GM12892 (cell line): ENCODE measurements around the gene WNT3.

ENCODE experiments used
- POLR2A ChIP-seq: IDR thresholded peaks from 2 replicates; pipeline ENCODE4 v1.6.1; 2011; ENCODE audit warnings: low read depth, low read length, control low read depth
- POLR2AphosphoS5 ChIP-seq: IDR thresholded peaks from 2 replicates; pipeline ENCODE4 v1.6.1; 2011; ENCODE audit warnings: low read depth, low read length, control low read depth
- TAF1 ChIP-seq: IDR thresholded peaks from 2 replicates; pipeline ENCODE4 v1.6.1; 2011; ENCODE audit warnings: low read depth, mild to moderate bottlenecking, control low read depth, low read length, borderline replicate concordance

DNA sequence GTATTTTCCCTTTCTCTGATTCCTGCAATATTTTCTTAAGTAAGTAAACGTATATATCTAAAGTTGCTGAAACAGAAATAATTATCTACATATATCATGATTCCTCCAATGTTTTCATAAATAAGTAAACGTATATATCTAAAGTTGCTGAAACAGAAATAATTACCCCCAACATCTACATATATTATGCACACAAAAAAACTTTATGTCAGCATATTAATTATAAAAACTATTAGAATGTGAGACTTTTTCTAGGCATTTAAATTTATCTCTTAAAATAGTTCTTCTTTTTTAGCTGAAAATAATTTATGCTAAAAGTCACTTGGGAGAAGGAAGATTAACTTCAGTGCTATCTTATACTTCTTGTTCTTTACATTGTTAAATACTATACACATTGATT lies 88.5 kb downstream of the WNT3 start:
- no peak for TF ChIP-seq POLR2AphosphoS5
- TF ChIP-seq POLR2A = no peak
- no peak for TF ChIP-seq TAF1
